ENCODE measurements around the gene CTIF.

The CTIF gene

DNA sequence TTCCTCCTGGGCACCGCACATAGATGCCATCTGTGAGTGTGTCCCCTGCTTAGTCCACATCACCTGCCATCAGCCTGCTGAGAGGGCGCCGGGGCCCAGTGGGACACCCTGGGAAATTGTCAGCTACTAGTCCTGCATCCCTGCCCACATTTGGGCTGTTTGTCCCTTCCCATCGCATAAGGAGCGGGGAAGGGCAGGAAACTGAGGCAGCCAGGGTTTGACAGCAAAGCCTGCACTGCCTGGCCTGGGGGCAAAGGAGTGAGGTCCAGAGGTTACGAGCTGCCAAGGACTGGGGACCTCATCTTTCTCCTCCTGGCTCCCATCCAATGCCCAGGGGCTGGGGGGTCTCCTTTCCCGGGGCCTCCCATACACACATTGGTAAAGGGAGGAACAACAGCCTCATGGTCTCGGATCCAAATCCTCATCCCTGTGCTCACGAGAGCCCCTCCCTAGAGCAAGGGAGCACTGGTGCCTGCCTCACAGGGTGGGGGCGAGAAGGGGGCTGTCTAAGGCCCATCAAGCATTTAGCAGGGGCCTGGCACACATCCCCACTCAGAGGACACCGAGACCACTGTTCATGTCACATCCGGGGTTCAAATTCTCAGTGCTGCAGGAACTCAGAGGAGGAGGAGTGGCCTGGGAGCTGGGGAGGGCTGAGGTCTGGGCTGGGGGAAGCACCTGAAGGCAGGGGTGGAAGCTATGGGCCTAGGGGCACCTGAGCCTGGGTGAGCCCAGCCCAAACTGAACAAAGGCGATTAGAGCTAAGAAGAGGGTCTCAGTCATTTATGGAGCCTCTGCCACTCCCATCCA is 298.2 kb downstream of the CTIF start:
- no peak for ATAC-seq (ENCODE audit: low read depth)
- no peaks in the 10 kb centered on the region for H3K36me3 ChIP-seq (ENCODE audit: low read depth)

DNA sequence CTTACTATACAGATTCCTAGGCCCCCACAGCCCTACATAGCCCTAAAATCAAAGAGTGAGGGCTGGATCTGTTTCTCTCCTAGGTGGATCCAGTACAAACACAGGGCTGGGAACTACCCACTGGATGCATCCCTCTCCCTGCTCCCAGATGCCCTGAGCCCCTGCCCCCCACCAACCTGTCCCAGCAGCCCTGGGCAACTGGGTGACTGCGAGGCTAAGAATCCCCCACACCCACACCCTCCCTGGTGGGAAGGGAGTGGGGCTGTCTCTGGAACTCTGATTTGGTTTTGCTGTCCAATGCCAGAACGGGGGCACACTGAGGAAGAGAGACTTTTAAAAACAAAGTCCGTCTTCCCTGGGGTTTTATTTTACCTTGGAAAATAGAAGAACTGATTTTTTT is 298.8 kb downstream of the CTIF start:
- no peak for TF ChIP-seq CTCF (IDR thresholded peaks at IDR 0.05; ENCODE audit: poor library complexity, severe bottlenecking)
- Histone ChIP-seq H3K27me3 (ENCODE audit: insufficient read depth, poor library complexity, severe bottlenecking) (no peaks in the 10 kb centered on the region), H3K4me3 (ENCODE audit: severe bottlenecking) (no peak overlapping the region), H3K27ac (ENCODE audit: poor library complexity, severe bottlenecking) (peak overlapping the region; percentile 93), H3K4me1 (ENCODE audit: insufficient read depth, poor library complexity, severe bottlenecking) (peaks cover 61% of the 10 kb centered on the region), H3K36me3 (ENCODE audit: low read depth) (no peaks in the 10 kb centered on the region), H3K9me3 (ENCODE audit: severe bottlenecking) (no peaks in the 10 kb centered on the region)
- ATAC-seq (ENCODE audit: low read depth): no peak
- DNase-seq (ENCODE audit: low spot score): peak; percentile 40

More for the DNA sequence above, 298.2 kb downstream of the CTIF start:
- peak; percentile 42 for DNase-seq (ENCODE audit: low spot score)
- Histone ChIP-seq H3K4me3 (ENCODE audit: severe bottlenecking) (no peak overlapping the region), H3K4me1 (ENCODE audit: insufficient read depth, poor library complexity, severe bottlenecking) (peaks cover 62% of the 10 kb centered on the region), H3K9me3 (ENCODE audit: severe bottlenecking) (no peaks in the 10 kb centered on the region), H3K27ac (ENCODE audit: poor library complexity, severe bottlenecking) (peak overlapping the region; percentile 93), H3K27me3 (ENCODE audit: insufficient read depth, poor library complexity, severe bottlenecking) (no peaks in the 10 kb centered on the region)
- no peak for TF ChIP-seq CTCF (IDR thresholded peaks at IDR 0.05; ENCODE audit: poor library complexity, severe bottlenecking)

DNA sequence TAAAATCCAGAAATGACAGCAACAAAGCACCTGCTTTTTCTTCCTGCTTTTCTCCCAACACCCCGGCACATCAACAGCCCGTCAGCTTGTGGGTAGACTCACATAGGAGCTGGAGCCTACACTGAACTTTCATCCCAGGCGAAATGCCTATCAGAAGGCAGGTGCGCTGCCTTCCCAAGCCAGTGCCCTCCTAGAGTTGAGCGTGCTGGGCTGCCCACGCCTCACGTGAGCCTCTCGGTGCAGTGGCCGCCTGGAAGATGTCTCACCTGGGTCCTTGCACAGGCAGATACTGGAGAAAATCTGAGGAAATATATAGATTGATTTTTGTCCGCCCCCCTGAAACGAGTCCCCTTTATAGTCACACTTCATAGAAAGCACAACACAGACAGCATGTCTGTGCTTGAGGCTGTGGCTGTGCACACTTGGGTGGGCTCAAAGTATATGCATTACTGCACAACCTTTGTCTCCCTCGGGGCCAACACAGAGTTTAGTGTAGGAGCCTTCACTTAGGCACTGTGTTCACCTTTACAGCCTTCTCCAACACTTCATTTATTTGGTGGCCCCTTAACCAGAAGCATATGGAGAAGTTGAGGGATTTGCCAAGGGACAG is 299.4 kb downstream of the CTIF start:
- Histone ChIP-seq H3K27me3 (ENCODE audit: insufficient read depth, poor library complexity, severe bottlenecking) (no peaks in the 10 kb centered on the region), H3K9me3 (ENCODE audit: severe bottlenecking) (no peaks in the 10 kb centered on the region), H3K27ac (ENCODE audit: poor library complexity, severe bottlenecking) (peak overlapping the region; percentile 93), H3K4me1 (ENCODE audit: insufficient read depth, poor library complexity, severe bottlenecking) (peaks cover 57% of the 10 kb centered on the region), H3K4me3 (ENCODE audit: severe bottlenecking) (no peak overlapping the region), H3K36me3 (ENCODE audit: low read depth) (no peaks in the 10 kb centered on the region)
- DNase-seq (ENCODE audit: low spot score) (no peak), ATAC-seq (ENCODE audit: low read depth) (no peak)
- TF ChIP-seq CTCF (IDR thresholded peaks at IDR 0.05; ENCODE audit: poor library complexity, severe bottlenecking): no peak

GRCh38 chr18:48838921-48839818 is 300.3 kb downstream of the CTIF start:
- no peaks in the 10 kb centered on the region for H3K36me3 ChIP-seq (ENCODE audit: low read depth)
- ATAC-seq (ENCODE audit: low read depth): peak; percentile 70
- H3K9me3 ChIP-seq (ENCODE audit: severe bottlenecking): no peaks in the 10 kb centered on the region
- DNase-seq (ENCODE audit: low spot score): no peak
- no peak for TF ChIP-seq CTCF (IDR thresholded peaks at IDR 0.05; ENCODE audit: poor library complexity, severe bottlenecking)
- H3K27me3 ChIP-seq (ENCODE audit: insufficient read depth, poor library complexity, severe bottlenecking): no peaks in the 10 kb centered on the region
- H3K4me1 ChIP-seq (ENCODE audit: insufficient read depth, poor library complexity, severe bottlenecking): peaks cover 48% of the 10 kb centered on the region
- no peak overlapping the region for H3K4me3 ChIP-seq (ENCODE audit: severe bottlenecking)
- H3K27ac ChIP-seq (ENCODE audit: poor library complexity, severe bottlenecking): peak overlapping the region; percentile 93
